Activated B cell treated with CpG ODN at 0.5 μM for 24 hours (primary cell): ENCODE results near the gene CETP. TPM values are rescaled to one million over a fixed set of nuclear protein-coding genes. Genes with fewer than 3 reads are reported as not detected.

Experiments
- ATAC-seq: fragments of 200-7000 bp; cut with Tn5 transposase; one replicate; pipeline ENCODE4 v1.10.0; 2021; ENCODE audit warnings: low read depth, mild to moderate bottlenecking, moderate library complexity
- CTCF ChIA-PET: fragments of 350-600 bp; sonication (Branson Sonifier 250); formaldehyde crosslinking; loops from one replicate; lab custom pipeline; 2021; ENCODE audit warnings: antibody characterized with exemption; lab: Charles Lee
- POLR2A ChIA-PET: fragments of 350-600 bp; sonication (Branson Sonifier 250); formaldehyde crosslinking; loops from one replicate; lab custom pipeline; 2021; ENCODE audit warnings: antibody characterized with exemption; lab: Charles Lee
- DNase-seq: peaks from one replicate; pipeline ENCODE4 v3.0.0; 2022
- H3K27ac Mint-ChIP-seq: one replicate; pipeline ENCODE4 v1.8.0; 2020; ENCODE audit warnings: mixed read lengths
- H3K27me3 Mint-ChIP-seq: one replicate; pipeline ENCODE4 v1.8.0; 2021; ENCODE audit warnings: mixed read lengths
- H3K36me3 Mint-ChIP-seq: one replicate; pipeline ENCODE4 v1.8.0; 2021; ENCODE audit warnings: low read depth, mixed read lengths
- H3K4me1 Mint-ChIP-seq: one replicate; pipeline ENCODE4 v1.8.0; 2021; ENCODE audit warnings: mixed read lengths
- H3K4me3 Mint-ChIP-seq: one replicate; pipeline ENCODE4 v1.8.0; 2020; ENCODE audit warnings: mild to moderate bottlenecking, mixed read lengths
- H3K9me3 Mint-ChIP-seq: one replicate; pipeline ENCODE4 v1.8.0; 2020; ENCODE audit warnings: mixed read lengths
- intact Hi-C: fragments of 100-400 bp; cut with micrococcal nuclease; formaldehyde crosslinking; loops from one replicate; pipeline ENCODE4 v1.15.1; 2024
- total RNA-seq: library from RNA; stranded (reverse); gene quantifications from 2 replicates; pipeline ENCODE4 v1.2.3, GENCODE V29; 2022
- TF ChIP-seq, protein P1 (sequence below): fragments of 200-600 bp; IDR thresholded peaks from one replicate; pipeline ENCODE4 v1.8.0; 2022; ENCODE audit warnings: antibody characterized with exemption, mild to moderate bottlenecking

The CETP gene
- total RNA-seq, 1 donor from 2014 or later: 1.4 TPM

DNA sequence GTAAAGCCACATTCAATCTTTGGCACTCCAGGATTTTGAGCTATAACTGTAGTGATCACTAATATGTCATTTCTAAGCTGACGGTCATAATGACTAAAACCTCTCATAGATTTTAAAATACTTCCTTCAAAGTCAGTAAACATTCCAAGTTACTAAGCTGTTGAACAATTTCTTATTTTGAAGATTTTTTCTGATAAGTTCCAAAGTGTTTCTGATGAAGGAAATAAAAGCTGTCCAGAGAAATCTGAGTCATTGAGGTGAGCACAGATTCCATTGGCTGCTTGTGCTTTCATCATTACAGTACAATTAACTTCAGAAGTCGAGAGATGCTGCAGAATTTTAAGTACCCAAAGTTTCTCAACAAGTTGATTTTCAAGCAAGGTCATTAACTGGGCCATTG is 51.5 kb downstream of the CETP start:
- Mint-ChIP-seq H3K27ac (peak overlapping the region; percentile 88), H3K36me3 (peaks cover 38% of the 10 kb centered on the region), H3K9me3 (no peaks in the 10 kb centered on the region), H3K4me3 (no peak overlapping the region), H3K27me3 (no peaks in the 10 kb centered on the region), H3K4me1 (peaks cover 58% of the 10 kb centered on the region)
- no peak for DNase-seq
- no peak for ATAC-seq
- intact Hi-C loops: no loop called here
- ChIA-PET POLR2A (interaction anchor here (2.7 kb wide), 1 partner anchor 8 kb away, joined by 9 read pairs; no protein-coding TSS in a partner anchor), CTCF (no interaction called here)
- TF ChIP-seq, protein P1, sequence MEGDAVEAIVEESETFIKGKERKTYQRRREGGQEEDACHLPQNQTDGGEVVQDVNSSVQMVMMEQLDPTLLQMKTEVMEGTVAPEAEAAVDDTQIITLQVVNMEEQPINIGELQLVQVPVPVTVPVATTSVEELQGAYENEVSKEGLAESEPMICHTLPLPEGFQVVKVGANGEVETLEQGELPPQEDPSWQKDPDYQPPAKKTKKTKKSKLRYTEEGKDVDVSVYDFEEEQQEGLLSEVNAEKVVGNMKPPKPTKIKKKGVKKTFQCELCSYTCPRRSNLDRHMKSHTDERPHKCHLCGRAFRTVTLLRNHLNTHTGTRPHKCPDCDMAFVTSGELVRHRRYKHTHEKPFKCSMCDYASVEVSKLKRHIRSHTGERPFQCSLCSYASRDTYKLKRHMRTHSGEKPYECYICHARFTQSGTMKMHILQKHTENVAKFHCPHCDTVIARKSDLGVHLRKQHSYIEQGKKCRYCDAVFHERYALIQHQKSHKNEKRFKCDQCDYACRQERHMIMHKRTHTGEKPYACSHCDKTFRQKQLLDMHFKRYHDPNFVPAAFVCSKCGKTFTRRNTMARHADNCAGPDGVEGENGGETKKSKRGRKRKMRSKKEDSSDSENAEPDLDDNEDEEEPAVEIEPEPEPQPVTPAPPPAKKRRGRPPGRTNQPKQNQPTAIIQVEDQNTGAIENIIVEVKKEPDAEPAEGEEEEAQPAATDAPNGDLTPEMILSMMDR: no peak

DNA sequence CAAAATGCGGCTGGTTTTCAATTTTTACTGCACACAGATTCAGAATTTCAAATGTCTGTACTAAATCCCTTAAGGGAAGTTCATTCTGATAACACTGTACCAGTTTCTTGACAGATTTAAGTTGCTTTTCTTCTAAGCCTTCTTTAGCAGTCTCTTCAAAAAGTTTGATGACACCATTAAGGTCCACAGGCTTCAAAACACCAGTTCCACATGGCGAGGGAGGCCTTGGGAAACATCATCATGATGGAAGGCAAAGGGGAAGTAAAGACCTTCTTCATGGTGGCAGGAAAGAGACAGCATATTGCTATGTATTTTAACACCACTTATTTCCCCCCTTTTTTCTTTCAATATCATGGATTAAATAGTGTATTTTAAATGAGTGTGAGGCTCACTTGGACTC is 52.2 kb downstream of the CETP start:
- H3K4me3 Mint-ChIP-seq: peak overlapping the region; percentile 45
- TF ChIP-seq, protein P1: no peak
- intact Hi-C loops: loop anchor here (1.0 to 2.0 kb wide), 5 partner anchors 9 to 50 kb away; no protein-coding TSS in a partner anchor
- no peak for DNase-seq
- POLR2A ChIA-PET: interaction anchor here (1.3 to 2.7 kb wide), 3 partner anchors 9 to 25 kb away, joined by 3 to 9 read pairs (median 3); no protein-coding TSS in a partner anchor
- peak overlapping the region; percentile 88 for H3K27ac Mint-ChIP-seq
- CTCF ChIA-PET: no interaction called here
- H3K27me3 Mint-ChIP-seq: no peaks in the 10 kb centered on the region
- H3K36me3 Mint-ChIP-seq: peaks cover 44% of the 10 kb centered on the region
- peaks cover 56% of the 10 kb centered on the region for H3K4me1 Mint-ChIP-seq
- ATAC-seq: no peak
- no peaks in the 10 kb centered on the region for H3K9me3 Mint-ChIP-seq

DNA sequence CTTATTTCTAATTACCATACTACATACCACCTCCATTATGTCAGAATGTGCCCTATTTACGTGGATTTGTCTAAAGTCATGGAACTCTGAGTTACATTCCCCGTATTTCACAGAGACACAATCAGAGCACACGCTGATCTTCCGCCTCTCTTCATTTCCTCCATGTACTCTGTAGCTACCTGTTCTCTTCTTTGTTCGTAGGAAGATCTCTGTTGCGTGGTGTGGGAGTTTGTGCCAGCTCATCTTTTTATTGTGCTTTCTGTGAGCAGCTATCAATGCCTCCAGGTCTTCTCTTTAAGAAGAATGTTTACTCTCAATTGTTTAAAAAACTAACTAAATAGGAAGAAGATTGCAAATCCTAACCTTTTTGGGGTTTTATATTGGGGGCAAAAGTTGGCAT is 54.6 kb downstream of the CETP start:
- POLR2A ChIA-PET: interaction anchor here (1.3 to 2.1 kb wide), 2 partner anchors 17 to 25 kb away, joined by 6 to 8 read pairs; no protein-coding TSS in a partner anchor
- Mint-ChIP-seq H3K4me3 (no peak overlapping the region), H3K36me3 (peaks cover 58% of the 10 kb centered on the region), H3K9me3 (no peaks in the 10 kb centered on the region), H3K27ac (no peak overlapping the region), H3K4me1 (peaks cover 43% of the 10 kb centered on the region), H3K27me3 (no peaks in the 10 kb centered on the region)
- TF ChIP-seq, protein P1: no peak
- ATAC-seq (no peak), DNase-seq (no peak)
- CTCF ChIA-PET: no interaction called here
- intact Hi-C loops: no loop called here

DNA sequence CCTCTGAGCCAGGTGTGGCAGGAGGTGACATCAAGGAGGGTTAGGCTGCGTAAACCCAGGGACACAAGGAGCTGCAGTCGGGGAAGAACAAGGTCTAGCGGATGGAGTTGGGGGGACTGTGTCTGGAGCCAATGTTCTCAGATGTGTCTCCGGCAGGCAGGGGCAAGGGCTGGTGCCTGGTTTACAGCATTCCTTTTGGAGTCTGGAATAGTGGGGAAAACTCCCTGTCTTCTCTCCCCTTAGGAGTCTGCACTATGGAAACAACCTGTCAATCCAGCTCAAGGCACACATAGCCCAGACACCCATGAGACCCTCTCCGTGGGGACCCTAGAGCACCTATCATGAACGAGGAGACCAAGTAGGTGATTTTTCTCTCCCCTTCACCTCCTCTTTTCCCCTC is 55.1 kb downstream of the CETP start:
- TF ChIP-seq, protein P1: no peak
- Mint-ChIP-seq H3K27ac (no peak overlapping the region), H3K9me3 (no peaks in the 10 kb centered on the region), H3K27me3 (no peaks in the 10 kb centered on the region), H3K36me3 (peaks cover 64% of the 10 kb centered on the region), H3K4me3 (no peak overlapping the region), H3K4me1 (peaks cover 38% of the 10 kb centered on the region)
- DNase-seq: no peak
- intact Hi-C loops: no loop called here
- ATAC-seq: no peak
- POLR2A ChIA-PET: interaction anchor here (1.3 to 2.1 kb wide), 2 partner anchors 16 to 25 kb away, joined by 6 to 8 read pairs; no protein-coding TSS in a partner anchor
- CTCF ChIA-PET: no interaction called here

DNA sequence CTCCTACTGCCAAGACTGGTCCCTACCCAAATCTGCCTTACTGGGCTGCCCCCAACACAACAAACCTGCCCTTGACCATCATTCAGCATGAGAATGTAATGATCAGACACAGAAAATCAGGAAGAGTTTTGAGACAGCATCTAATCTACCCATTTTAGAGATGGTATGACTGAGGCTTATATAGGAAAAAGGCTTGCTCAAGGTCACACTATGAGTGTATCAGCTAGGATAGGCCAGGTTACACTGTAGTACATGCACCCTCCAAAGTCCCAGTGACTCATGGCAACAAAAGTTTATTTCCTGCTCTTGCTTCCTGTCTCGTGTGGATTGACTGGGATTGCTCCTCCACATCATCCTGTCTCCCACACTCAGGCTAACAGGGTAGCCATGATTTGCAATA is 55.5 kb downstream of the CETP start:
- no peak for DNase-seq
- H3K27ac Mint-ChIP-seq: peak overlapping the region; percentile 27
- no peaks in the 10 kb centered on the region for H3K9me3 Mint-ChIP-seq
- H3K4me1 Mint-ChIP-seq: peaks cover 34% of the 10 kb centered on the region
- ChIA-PET CTCF (interaction anchor here (1.0 kb wide), 1 partner anchor 29 kb away, joined by 3 read pairs; no protein-coding TSS in a partner anchor), POLR2A (interaction anchor here (1.3 kb wide), 1 partner anchor 16 kb away, joined by 6 read pairs; no protein-coding TSS in a partner anchor)
- no peak for ATAC-seq
- no peaks in the 10 kb centered on the region for H3K27me3 Mint-ChIP-seq
- TF ChIP-seq, protein P1: no peak
- intact Hi-C loops: no loop called here
- H3K36me3 Mint-ChIP-seq: peaks cover 66% of the 10 kb centered on the region
- no peak overlapping the region for H3K4me3 Mint-ChIP-seq
